HG03457 (cell line): ENCODE results near the gene KLF5.
"Not testable (repeated sequence)": the region's sequence is repeated elsewhere in the genome, so short reads cannot be mapped to it uniquely, and the experiment has no call there.

Source experiments
- ATAC-seq: cut with Tn5 transposase; IDR thresholded peaks from one replicate; pipeline ENCODE4 v1.9.1; 2021; ENCODE audit warnings: moderate number of reproducible peaks; ENCODE audit not compliant: unreplicated experiment

Gene KLF5

GRCh38 chr13:73082471-73082870, 23.7 kb downstream of the KLF5 start:
- ATAC-seq = no peak

- no peak for ATAC-seq
Observed at GRCh38 chr13:73082895-73083294, 24.1 kb downstream of the KLF5 start.

GRCh38 chr13:73088332-73088935, 29.6 kb downstream of the KLF5 start:
- ATAC-seq = no peak

- ATAC-seq = no peak
Observed at GRCh38 chr13:73089213-73089612, 30.4 kb downstream of the KLF5 start.

- peak; percentile 92 for ATAC-seq
Observed at GRCh38 chr13:73090116-73090822, 31.5 kb downstream of the KLF5 start.

- ATAC-seq = no peak
Observed at GRCh38 chr13:73090823-73091187, 32.0 kb downstream of the KLF5 start.

GRCh38 chr13:73092829-73093228, 34.0 kb downstream of the KLF5 start:
- no peak for ATAC-seq

GRCh38 chr13:73096173-73096572, 37.4 kb downstream of the KLF5 start:
- no peak for ATAC-seq

- no peak for ATAC-seq
Observed at GRCh38 chr13:73096638-73097037, 37.8 kb downstream of the KLF5 start.

GRCh38 chr13:73100781-73101180, 42.0 kb downstream of the KLF5 start:
- not testable (repeated sequence) for ATAC-seq

- ATAC-seq = no peak
Observed at GRCh38 chr13:73101351-73102007, 42.7 kb downstream of the KLF5 start.

GRCh38 chr13:73103238-73103637, 44.4 kb downstream of the KLF5 start:
- ATAC-seq = no peak

GRCh38 chr13:73106513-73107178, 47.8 kb downstream of the KLF5 start:
- ATAC-seq = no peak

GRCh38 chr13:73107481-73107880, 48.7 kb downstream of the KLF5 start:
- ATAC-seq = no peak

- ATAC-seq = no peak
Observed at GRCh38 chr13:73107970-73108369, 49.2 kb downstream of the KLF5 start.

- no peak for ATAC-seq
Observed at GRCh38 chr13:73109288-73109899, 50.6 kb downstream of the KLF5 start.

GRCh38 chr13:73109969-73110368, 51.2 kb downstream of the KLF5 start:
- ATAC-seq = no peak

- ATAC-seq = no peak
Observed at GRCh38 chr13:73110814-73111213, 52.0 kb downstream of the KLF5 start.

- no peak for ATAC-seq
Observed at GRCh38 chr13:73111331-73111730, 52.5 kb downstream of the KLF5 start.

GRCh38 chr13:73119612-73120011, 60.8 kb downstream of the KLF5 start:
- ATAC-seq = no peak
